IgD-negative memory B cell (primary cell): Measurements from ENCODE around the gene HCN4. TPM values are rescaled to one million over a fixed set of nuclear protein-coding genes. Genes with fewer than 3 reads are reported as not detected.

Experiments
- H3K27ac Mint-ChIP-seq, 3 donors: one replicate each; pipeline ENCODE4 v1.8.0; 2020 to 2022; ENCODE audit warnings: mild to moderate bottlenecking in 3 of 3, mixed read lengths in 3 of 3, moderate library complexity in 1 of 3
- H3K27me3 Mint-ChIP-seq: one replicate; pipeline ENCODE4 v1.8.0; 2021; ENCODE audit warnings: mixed read lengths
- H3K36me3 Mint-ChIP-seq: one replicate; pipeline ENCODE4 v1.8.0; 2020; ENCODE audit warnings: mild to moderate bottlenecking, mixed read lengths
- H3K4me1 Mint-ChIP-seq, 3 donors: one replicate each; pipeline ENCODE4 v1.8.0; 2020 to 2022; ENCODE audit warnings: mixed read lengths in 3 of 3, mild to moderate bottlenecking in 1 of 3
- H3K4me3 Mint-ChIP-seq, 4 donors: one replicate each; pipeline ENCODE4 v1.8.0; 2020 to 2022; ENCODE audit warnings: mild to moderate bottlenecking in 4 of 4, mixed read lengths in 4 of 4, moderate library complexity in 3 of 4
- H3K9me3 Mint-ChIP-seq, 3 donors: one replicate each; pipeline ENCODE4 v1.8.0; 2020 to 2021; ENCODE audit warnings: mixed read lengths in 3 of 3, mild to moderate bottlenecking in 1 of 3
- polyA plus RNA-seq: library from polyadenylated mRNA; unstranded; fragments of 300-500 nt; fragmentation: Illumina TruSeq; gene quantifications from one replicate; pipeline ENCODE4 v1.2.3, GENCODE V29; 2021

Gene HCN4
- polyA plus RNA-seq, 1 donor from 2014 or later: not detected

DNA sequence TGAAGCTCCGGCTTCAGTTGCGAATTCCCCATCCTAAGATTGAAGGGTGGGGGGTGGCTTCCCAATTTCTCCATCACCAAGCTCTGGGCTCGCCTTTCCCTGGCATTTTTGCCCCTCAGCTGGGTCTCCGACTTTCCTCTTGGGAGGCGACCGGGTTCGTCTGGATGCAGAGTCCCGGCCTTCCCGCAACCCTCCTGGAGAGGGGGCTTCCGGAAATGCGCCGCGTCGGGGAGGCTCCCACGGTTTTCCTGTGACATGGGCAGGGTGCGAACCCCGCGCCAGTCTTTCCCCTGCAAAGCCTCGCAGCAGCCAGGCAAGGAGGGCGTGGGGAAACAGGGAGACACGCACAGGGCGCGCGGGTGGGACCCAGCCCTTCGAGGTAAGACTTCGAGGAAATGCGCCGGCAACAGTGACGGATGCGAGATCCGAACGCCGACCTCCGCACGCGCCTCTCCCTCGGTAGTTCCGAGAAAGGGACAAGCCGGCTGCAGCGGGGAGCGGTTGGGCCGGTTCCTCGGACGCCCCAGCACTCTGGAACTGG, 466 bp upstream of the HCN4 start:
- H3K27me3 Mint-ChIP-seq: peaks cover 32% of the 10 kb centered on the region
- no peak overlapping the region for H3K4me3 Mint-ChIP-seq
- peaks cover 0 to 2% (median 0%) of the 10 kb centered on the region in 3 donors for H3K4me1 Mint-ChIP-seq
- no peaks in the 10 kb centered on the region for H3K36me3 Mint-ChIP-seq
- no peak overlapping the region for H3K27ac Mint-ChIP-seq
- peaks cover 0 to 1% (median 0%) of the 10 kb centered on the region in 3 donors for H3K9me3 Mint-ChIP-seq

GRCh38 chr15:73367624-73368300, 996 bp downstream of the HCN4 start:
- no peaks in the 10 kb centered on the region for H3K9me3 Mint-ChIP-seq
- H3K4me3 Mint-ChIP-seq: no peak overlapping the region
- H3K27ac Mint-ChIP-seq: no peak overlapping the region
- H3K27me3 Mint-ChIP-seq: peaks cover 38% of the 10 kb centered on the region
- H3K4me1 Mint-ChIP-seq: peaks cover 0 to 2% (median 0%) of the 10 kb centered on the region in 3 donors
- H3K36me3 Mint-ChIP-seq: no peaks in the 10 kb centered on the region

- no peaks in the 10 kb centered on the region for H3K9me3 Mint-ChIP-seq
- H3K27me3 Mint-ChIP-seq: peaks cover 38% of the 10 kb centered on the region
- peak overlapping the region in 1 of 4 donors; percentile 21 for H3K4me3 Mint-ChIP-seq
- H3K27ac Mint-ChIP-seq: no peak overlapping the region
- peaks cover 0 to 2% (median 0%) of the 10 kb centered on the region in 3 donors for H3K4me1 Mint-ChIP-seq
- no peaks in the 10 kb centered on the region for H3K36me3 Mint-ChIP-seq
Observed at GRCh38 chr15:73366766-73367623, 1.8 kb downstream of the HCN4 start.

- H3K27me3 Mint-ChIP-seq: peaks cover 26% of the 10 kb centered on the region
- no peak overlapping the region for H3K27ac Mint-ChIP-seq
- no peaks in the 10 kb centered on the region for H3K36me3 Mint-ChIP-seq
- H3K4me3 Mint-ChIP-seq: no peak overlapping the region
- H3K9me3 Mint-ChIP-seq: no peaks in the 10 kb centered on the region
- H3K4me1 Mint-ChIP-seq: peaks cover 0 to 2% (median 0%) of the 10 kb centered on the region in 3 donors
Observed at GRCh38 chr15:73364070-73364469, 4.7 kb downstream of the HCN4 start.

GRCh38 chr15:73362900-73363299, 5.9 kb downstream of the HCN4 start:
- Mint-ChIP-seq H3K9me3 (no peaks in the 10 kb centered on the region), H3K4me3 (no peak overlapping the region), H3K27ac (no peak overlapping the region), H3K4me1 (peaks cover 0 to 2% (median 0%) of the 10 kb centered on the region in 3 donors), H3K36me3 (no peaks in the 10 kb centered on the region), H3K27me3 (peaks cover 28% of the 10 kb centered on the region)

DNA sequence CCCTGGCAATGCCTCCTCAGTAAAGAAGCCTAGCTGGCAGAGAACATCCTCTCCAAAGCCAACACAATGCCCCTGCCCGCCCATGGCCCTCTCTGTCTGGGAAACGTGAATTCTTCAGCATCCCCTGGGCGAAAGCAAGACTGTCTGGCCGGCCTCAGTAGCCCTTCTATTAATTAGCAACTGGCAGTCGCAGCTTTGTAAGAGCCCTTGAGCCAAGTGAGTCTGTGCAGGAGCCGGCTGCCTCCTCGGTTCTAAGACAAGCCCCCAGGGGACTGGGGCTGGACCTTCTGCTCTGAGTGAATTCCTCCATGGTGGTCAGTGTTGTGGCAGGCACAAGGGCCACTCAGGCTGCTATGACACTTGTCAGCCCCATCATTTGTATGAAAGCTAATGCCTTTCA, 7.4 kb downstream of the HCN4 start:
- H3K36me3 Mint-ChIP-seq: no peaks in the 10 kb centered on the region
- peaks cover 22% of the 10 kb centered on the region for H3K27me3 Mint-ChIP-seq
- H3K4me1 Mint-ChIP-seq: no peaks in the 10 kb centered on the region
- H3K4me3 Mint-ChIP-seq: no peak overlapping the region
- no peaks in the 10 kb centered on the region for H3K9me3 Mint-ChIP-seq
- no peak overlapping the region for H3K27ac Mint-ChIP-seq

- Mint-ChIP-seq H3K4me3 (no peak overlapping the region), H3K9me3 (no peaks in the 10 kb centered on the region), H3K4me1 (no peaks in the 10 kb centered on the region), H3K27me3 (peaks cover 13% of the 10 kb centered on the region), H3K36me3 (peaks cover 1% of the 10 kb centered on the region), H3K27ac (no peak overlapping the region)
Observed at GRCh38 chr15:73359651-73360050, 9.1 kb downstream of the HCN4 start.

GRCh38 chr15:73357999-73358665, 10.6 kb downstream of the HCN4 start:
- H3K27ac Mint-ChIP-seq: no peak overlapping the region
- peaks cover 1% of the 10 kb centered on the region for H3K36me3 Mint-ChIP-seq
- H3K4me3 Mint-ChIP-seq: no peak overlapping the region
- no peaks in the 10 kb centered on the region for H3K4me1 Mint-ChIP-seq
- H3K9me3 Mint-ChIP-seq: no peaks in the 10 kb centered on the region
- H3K27me3 Mint-ChIP-seq: peaks cover 9% of the 10 kb centered on the region

GRCh38 chr15:73355612-73356265, 13.0 kb downstream of the HCN4 start:
- no peak overlapping the region for H3K27ac Mint-ChIP-seq

DNA sequence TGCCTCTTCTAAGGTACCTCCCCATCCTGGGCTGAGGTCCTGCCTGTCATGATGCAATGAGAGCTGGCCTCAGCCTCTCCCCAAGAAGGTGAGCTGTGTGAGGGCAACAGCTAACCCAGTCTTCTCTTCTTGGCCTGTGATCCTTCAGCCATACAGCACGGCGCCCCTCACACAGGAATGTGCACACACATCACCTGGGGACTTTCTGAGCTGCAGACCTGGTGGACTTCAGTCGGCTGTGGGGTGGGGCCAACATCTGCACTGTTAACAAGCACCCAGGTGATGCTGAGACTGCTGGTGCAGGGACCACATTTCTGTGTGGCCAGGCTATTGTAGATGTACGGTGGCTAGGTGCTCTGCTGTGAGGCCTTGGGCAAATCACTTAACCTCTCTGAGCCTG, 14.5 kb downstream of the HCN4 start:
- Mint-ChIP-seq H3K27me3 (peaks cover 4% of the 10 kb centered on the region), H3K9me3 (no peaks in the 10 kb centered on the region), H3K36me3 (peaks cover 1% of the 10 kb centered on the region), H3K4me3 (no peak overlapping the region), H3K27ac (no peak overlapping the region), H3K4me1 (no peaks in the 10 kb centered on the region)

More at GRCh38 chr15:73355612-73356265, 13.0 kb downstream of the HCN4 start:
- Mint-ChIP-seq H3K4me1 (no peaks in the 10 kb centered on the region), H3K36me3 (peaks cover 1% of the 10 kb centered on the region), H3K27me3 (peaks cover 6% of the 10 kb centered on the region), H3K9me3 (no peaks in the 10 kb centered on the region), H3K4me3 (no peak overlapping the region)

GRCh38 chr15:73353734-73354133, 15.0 kb downstream of the HCN4 start:
- H3K4me3 Mint-ChIP-seq: no peak overlapping the region
- H3K9me3 Mint-ChIP-seq: no peaks in the 10 kb centered on the region
- H3K27me3 Mint-ChIP-seq: peaks cover 6% of the 10 kb centered on the region
- peaks cover 1% of the 10 kb centered on the region for H3K36me3 Mint-ChIP-seq
- no peaks in the 10 kb centered on the region for H3K4me1 Mint-ChIP-seq
- H3K27ac Mint-ChIP-seq: no peak overlapping the region

GRCh38 chr15:73352082-73352481, 16.7 kb downstream of the HCN4 start:
- peaks cover 2% of the 10 kb centered on the region for H3K27me3 Mint-ChIP-seq
- no peak overlapping the region for H3K27ac Mint-ChIP-seq
- H3K36me3 Mint-ChIP-seq: peaks cover 1% of the 10 kb centered on the region

DNA sequence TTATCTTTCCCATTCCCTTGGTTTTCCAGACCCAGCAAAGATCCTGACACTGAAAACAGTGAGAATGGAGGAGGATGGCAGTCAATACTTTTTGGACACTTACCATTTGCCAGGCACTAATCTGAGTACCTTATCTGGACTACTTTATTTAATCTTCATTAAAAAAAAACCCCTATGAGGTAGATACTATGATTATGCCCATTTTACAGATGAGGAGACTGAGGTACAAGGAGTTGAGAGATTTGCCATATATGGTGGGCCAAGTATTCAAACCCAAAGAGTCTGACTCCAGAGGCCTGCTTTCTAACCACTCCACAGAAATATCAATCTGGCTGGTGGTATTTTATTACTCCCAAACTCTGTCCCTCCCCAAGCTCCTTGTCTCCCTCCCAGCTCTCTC, 19.6 kb downstream of the HCN4 start:
- H3K9me3 Mint-ChIP-seq: peaks cover 0 to 6% (median 0%) of the 10 kb centered on the region in 3 donors
- H3K27me3 Mint-ChIP-seq: peaks cover 2% of the 10 kb centered on the region
- no peak overlapping the region for H3K27ac Mint-ChIP-seq
- no peaks in the 10 kb centered on the region for H3K4me1 Mint-ChIP-seq
- no peak overlapping the region for H3K4me3 Mint-ChIP-seq
- H3K36me3 Mint-ChIP-seq: no peaks in the 10 kb centered on the region

More at GRCh38 chr15:73352082-73352481, 16.7 kb downstream of the HCN4 start:
- Mint-ChIP-seq H3K4me1 (no peaks in the 10 kb centered on the region), H3K4me3 (no peak overlapping the region), H3K9me3 (peaks cover 0 to 2% (median 0%) of the 10 kb centered on the region in 3 donors)

- no peak overlapping the region for H3K27ac Mint-ChIP-seq
- peaks cover 1% of the 10 kb centered on the region for H3K36me3 Mint-ChIP-seq
- peaks cover 2% of the 10 kb centered on the region for H3K27me3 Mint-ChIP-seq
- H3K9me3 Mint-ChIP-seq: peaks cover 0 to 13% (median 9%) of the 10 kb centered on the region in 3 donors
- H3K4me1 Mint-ChIP-seq: no peaks in the 10 kb centered on the region
- H3K4me3 Mint-ChIP-seq: no peak overlapping the region
Observed at GRCh38 chr15:73346735-73347312, 21.9 kb downstream of the HCN4 start.
